GM11168 (cell line): ENCODE data around the gene CTRB1.

Source experiments
- in situ Hi-C: fragments of 300-500 bp; cut with MboI; formaldehyde crosslinking; loops from one replicate; pipeline ENCODE4 v1.12.0; 2022; ENCODE audit warnings: low sequenced_read_pairs; ENCODE audit not compliant: unreplicated experiment

The CTRB1 gene

DNA sequence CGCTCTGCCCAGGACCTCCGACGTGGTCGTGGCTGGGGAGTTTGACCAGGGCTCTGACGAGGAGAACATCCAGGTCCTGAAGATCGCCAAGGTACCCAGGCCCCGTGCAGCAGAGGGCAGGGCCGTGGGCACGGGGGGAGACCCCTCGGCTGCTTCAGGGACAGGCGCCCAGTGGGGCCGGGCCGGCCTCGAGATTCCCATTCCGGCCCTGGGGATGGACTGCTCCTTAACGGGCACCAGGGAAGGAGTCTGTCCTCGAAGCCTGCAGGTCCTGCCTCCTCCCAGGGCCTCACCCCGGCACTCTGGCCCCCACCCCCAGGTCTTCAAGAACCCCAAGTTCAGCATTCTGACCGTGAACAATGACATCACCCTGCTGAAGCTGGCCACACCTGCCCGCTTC, 4.3 kb downstream of the CTRB1 start:
- in situ Hi-C loops: loop anchor here (25.0 kb wide), 1 partner anchor 539 kb away; no protein-coding TSS in a partner anchor

DNA sequence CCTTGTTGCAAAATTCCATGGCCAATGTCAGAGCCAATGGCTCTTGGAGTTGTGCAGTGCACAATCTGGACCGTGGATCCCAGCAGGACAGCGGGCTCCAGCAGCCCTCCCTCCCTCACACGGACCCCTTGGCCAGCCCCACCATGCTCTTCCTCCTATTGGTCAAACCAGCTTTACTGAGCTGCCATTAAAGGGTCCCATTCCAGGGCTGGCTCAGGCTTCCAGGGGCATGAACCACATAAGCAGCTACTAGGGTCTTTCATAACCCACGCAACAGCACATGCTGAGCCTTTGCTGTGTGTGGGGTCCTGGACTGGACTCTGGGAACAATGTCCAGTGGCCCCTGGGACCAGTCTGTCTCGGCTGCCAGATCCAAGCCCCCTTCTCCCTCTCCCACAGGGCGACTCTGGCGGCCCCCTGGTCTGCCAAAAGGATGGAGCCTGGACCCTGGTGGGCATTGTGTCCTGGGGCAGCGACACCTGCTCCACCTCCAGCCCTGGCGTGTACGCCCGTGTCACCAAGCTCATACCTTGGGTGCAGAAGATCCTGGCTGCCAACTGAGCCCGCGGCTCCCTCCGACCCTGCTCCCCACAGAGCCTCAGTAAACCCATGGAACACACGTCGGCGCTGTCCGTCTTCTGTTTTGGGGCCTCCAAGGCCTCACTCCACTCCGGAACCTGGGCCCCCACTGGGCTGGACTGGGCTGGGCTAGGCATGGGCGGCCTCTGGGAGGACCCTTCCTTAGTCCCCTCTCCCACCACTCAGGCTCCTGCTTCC, 5.7 kb downstream of the CTRB1 start:
- in situ Hi-C loops: loop anchor here (25.0 kb wide), 1 partner anchor 538 kb away; no protein-coding TSS in a partner anchor

DNA sequence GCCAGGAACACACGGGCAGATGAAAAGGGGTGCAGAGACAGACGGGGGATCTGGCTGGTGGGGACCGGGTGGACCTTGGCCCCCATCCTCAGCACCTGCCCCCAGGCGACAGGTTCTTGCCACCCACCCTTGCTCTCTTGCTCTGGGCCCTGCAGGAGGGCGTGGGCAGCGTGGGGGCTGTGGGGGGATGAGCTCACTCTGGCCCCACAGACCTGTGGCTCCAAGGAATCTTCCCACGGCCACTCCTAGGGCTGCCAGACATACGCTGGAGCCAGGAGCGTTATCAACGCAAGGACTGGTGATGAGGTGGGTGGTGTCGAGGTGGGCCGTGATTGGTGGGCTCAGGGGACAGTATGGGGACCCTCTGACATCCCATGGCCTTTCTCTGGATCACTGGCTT, 6.3 kb downstream of the CTRB1 start:
- in situ Hi-C loops: no loop called here

DNA sequence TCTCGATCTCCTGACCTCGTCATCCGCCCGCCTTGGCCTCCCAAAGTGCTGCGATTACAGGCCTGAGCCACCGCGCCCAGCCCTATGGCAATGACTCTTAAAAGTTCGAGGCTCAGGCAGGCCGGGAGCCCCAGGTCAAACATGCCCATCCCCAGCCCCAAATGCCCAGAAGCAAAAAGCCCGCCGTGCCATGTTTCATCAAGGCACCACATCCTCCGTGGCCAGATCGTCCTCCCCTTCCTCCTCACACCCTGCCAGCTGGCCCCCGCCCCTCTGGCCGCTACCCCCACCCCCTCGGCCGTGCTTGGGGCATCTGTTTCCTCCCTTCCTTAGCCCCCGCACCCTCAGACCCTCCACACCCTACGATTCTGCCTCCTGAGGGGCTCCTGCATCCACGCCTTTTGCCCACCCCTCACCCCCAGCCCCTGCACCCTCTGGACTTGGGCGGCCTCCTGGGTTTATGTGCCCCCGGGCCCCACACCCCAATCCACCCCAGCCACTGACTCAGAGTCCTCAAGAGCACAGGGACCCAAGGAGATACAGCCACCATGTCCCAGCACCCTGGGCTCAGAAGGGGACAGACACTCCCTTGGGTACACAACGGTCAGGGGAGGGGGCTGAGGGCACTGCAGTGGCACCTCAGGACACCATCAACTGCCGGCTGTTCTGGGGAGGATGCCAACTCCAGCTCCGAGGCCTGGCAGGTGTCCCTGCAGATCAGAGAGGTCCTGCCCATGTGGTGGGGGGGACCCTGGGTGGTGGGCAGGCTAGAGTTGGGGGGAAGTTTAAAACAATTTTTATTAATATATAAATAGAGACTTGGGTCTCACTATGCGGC, 7.1 kb downstream of the CTRB1 start:
- in situ Hi-C loops: no loop called here

DNA sequence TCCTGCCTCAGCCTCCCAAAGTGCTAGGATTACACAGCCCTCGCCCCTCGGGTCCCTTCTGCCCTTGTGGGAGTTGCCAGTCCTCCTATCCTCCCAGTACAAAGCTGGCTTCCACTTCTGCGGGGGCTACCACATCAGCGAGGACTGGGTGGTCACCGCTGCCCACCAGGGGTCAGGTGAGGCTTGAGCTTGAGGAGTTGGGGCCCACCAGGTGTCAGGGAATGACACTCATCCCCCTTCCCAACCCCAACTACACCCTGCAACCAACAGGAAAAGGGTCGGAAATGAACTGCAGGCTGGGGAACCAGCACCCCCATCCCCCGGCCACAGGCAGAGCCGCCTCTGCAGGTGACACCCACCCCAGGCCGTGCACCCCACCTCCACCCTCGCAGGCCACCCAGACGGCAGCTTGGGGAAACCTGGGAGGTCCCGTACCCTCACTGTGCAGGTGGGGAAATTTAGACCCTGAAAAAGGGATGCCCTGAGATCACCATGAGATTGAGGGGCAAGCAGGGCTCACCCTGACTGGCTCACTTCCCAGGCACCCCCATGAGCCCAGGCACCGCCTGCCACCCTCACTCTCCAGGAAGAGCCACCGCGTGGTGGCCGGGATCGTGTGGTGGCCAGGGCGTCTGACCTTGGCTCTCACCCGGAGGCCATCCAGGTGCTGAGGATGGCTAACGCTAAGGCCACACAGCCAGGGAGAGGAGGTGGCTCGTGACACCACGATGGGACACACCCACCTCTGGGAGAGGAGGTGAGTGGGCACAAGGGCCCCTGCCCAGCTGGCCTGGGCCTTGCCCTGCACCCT, 8.0 kb downstream of the CTRB1 start:
- in situ Hi-C loops: no loop called here

DNA sequence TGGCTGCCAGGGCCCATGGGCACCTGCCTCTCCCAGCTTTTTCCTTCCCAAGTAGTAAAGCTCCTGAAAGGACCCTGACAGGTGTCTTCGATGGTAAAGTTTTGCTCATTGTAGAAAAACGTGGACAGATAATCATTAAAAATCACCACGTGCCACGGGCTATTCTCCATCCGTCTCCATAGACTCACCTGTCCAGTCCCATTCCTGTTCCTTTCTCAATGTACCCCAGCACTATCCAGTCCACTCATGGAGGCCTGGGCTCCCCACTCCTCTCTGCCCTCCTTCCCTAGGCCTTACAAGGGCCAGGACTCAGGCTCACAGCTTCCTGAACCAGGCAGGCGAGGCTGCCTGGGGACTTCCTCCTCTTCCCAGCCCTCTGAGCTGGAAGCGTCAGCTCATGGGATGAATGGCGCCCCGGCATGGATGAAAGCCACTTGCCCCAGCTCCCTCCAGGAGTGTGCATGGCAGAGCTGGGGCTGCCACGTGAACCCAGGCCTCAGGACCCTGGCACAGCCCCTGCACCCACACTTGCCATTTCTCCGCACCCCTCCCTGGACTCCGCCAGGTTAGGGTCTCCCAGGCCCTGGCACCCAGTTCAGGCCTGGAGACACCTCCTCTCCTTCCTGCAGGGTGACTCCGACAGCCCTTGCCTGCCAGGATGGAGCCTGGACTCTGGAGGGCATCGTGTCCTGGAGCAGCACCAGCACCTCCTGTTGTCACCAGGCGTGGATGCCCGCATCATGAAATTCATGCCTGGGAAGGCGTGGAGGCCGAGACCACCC, 8.8 kb downstream of the CTRB1 start:
- in situ Hi-C loops: no loop called here

DNA sequence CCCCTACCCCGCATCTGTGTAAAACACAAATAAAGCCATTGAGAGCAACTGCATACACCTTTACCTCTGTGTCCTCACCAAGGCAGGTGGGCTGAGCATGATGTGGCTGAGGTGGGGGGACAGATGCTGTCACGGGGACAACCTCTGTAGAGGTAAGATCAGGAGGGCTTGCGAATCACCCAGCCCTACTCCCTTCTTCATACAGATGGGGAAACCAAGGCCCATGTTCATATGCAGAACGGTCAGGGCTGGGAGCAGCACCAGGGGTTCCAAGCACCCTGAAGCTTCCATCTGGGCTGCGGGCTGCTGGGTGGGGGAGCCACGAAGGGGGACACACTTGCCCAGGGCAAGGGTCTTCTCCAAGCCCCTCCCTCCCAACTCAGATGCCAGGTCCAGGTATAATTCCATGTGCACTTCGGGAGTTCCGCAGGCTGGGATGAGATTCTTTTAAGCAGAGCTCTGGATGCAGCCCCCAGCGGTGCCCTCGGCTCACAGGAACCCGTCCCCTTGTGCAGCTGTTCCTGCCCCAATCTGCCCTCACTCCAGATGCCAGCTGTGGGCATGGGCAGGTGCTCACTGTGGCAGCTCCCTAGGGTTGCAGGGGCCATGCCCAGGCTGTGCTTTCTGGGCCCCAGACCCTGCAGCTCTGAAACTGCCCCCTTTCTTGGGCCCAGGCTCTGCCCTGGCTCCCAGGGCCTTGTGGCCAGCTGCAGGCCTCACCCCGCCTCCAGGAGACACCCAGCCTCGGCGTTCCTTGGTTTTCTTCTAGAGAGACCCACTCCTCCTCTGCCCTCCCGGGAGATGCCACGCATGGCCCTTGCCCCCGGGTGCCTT, 9.6 kb downstream of the CTRB1 start:
- in situ Hi-C loops: no loop called here

DNA sequence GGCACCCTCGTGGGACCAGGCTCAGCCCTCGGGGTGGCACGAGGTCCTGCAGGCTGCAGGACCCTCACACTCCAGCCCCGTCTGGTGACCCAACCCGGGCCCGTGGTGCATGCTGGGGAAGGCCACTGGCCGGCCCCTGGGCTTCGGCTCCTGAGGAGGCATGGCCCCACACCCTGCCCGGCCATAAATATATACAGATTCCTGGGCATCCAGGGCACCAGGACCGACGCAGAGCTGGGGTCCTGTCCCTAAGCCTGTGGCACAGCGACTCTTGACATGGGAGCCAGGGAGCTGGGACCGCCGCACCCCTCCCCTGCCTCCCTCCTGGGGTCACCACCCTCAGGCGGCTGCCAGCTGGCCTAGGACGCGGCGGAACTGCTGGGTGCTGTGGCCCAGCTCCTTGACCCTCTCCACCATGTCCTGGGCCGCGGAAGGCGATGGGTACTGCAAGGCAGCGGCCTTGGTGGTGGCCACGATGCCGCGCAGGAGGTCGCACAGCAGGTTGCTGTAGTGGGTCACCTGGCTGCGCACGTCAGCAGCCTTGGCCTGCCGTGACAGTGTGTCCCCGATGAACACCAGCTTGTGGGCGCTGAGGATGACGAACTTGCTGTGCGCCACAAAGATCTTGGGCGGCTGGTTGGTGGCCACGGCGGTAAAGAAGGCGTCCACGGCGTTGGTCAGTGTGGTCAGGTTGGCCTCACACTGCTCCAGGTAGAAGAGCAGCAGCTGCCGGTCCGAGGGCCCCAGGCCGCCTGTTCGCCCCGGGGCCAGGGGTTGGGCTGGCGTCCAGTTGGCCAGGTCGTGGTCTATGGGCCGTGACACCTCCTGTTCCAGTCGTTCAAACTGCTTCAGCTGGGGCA, 10.6 kb downstream of the CTRB1 start:
- in situ Hi-C loops: no loop called here

DNA sequence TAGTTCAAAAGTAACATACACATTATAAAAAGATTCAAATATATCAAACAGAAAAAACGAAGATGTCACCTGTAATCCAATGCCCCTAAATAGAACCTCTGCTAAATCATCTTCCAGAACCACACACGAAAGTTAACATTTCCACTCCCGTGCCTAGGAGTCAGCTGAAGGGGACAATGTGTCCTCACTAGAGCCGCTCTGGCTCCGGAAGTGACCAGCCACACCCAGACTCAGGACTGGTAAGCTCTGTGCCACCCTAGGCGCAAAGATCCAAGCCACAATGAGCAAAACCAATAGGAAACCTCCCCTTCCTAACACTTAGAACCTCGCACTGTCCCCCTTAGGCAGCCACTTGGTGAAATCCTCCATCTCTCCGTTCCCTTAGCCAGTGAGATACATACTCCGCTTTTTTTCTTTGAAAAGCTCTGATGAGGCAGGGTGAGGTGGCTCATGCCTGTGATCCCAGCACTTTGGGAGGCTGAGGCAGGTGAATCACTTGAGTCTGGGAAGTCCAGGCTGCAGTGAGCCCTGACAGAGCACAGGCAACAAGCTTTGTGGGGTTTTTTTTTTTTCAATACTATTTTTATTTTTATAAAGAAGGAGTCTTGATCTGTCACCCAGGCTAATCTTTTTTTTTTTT, 11.8 kb downstream of the CTRB1 start:
- in situ Hi-C loops: no loop called here

DNA sequence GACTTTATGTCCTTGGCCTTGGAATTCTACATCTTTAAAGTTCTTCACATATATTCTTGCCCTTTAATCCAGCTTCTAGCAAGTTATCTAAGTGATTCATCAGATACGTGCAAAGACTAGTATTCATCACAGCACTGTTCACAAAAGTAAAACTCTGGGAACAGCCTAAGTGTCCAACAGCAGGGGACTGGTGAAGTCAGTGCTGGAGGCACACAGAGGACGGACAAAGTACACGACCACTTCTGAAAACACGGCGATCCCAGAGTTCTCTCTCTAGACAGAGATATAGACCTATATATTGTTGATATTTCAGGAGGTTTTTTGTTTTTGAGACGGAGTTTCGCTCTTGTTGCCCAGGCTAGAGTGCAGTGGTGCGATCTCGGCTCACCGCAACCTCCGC, 12.8 kb downstream of the CTRB1 start:
- in situ Hi-C loops: no loop called here

DNA sequence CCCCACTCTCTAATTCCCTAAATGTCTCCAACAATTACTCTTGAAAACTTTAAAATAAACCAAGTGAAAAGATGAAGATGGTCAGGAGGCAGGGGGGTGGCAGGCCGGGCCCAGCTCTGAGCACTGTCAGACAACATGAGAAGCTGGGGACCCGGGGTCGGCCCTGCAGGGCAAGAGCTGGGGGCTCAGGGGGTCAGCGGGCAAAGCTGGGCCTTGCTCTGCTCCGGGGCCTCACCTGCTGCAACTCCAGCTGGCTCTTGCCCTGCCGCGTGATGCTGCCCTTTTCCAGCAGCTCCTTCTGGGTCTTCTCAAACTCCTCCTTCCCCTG, 14.8 kb downstream of the CTRB1 start:
- in situ Hi-C loops: no loop called here

DNA sequence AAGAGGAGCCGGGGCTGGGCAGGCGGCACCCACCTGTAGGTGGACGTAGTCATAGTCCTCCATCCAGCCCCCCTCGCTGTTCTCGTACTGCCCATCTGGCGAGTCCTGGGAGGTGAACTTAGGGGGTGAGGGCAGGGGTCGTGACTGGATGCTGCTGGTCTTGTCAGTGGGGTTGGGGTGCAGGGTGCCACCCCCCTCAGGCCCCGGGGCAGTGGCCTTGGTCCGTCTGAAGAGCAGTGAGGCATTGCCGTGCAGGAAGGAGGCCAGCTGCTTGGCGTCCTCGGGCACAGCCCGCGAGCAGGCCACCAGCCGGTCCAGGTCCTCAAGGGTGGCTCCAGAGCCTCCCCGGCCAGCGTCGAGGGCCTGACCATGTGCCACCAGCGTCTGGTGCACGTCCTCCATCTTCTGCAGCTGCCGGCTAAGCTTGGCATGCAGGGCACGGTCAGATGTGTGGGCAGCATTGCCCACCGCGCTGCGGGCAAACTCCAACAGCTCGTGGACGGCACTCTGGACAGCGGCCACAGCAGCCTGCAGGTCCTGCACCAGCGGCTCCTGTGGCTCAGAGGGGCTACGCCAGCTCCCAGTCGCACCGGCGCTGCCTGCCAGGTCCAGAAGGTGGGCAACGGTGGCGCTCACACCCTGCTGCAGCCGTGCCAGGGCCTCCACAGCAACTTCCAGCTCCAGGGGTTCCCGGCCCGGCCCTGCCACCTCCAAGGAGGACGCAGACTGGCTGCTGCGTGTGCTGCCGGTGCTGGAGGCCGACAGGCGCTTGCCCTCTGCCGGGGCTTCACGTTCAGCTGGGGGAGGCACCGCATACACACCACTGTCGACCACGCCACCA, 16.3 kb downstream of the CTRB1 start:
- in situ Hi-C loops: no loop called here

DNA sequence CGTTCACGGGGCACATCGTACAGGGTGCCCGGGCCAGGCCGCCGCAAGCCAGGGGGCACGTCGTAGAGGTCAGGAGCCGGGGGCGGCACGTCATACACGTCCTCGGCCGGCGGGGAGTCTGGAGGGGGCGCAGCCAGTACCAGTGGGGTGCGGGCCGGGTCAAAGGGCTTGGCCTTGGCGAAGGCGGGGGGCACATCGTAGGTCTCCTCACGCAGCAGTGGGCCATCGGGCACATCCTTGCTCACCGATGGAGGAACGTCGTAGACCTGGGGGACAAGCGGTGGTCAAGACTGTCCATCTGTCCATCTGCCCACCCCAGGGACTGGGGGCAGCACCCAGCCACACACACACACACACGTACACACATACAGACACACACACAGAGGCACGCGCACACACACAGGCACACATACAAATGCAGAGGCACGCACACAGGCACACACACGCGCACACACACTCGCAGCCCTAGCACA, 17.0 kb downstream of the CTRB1 start:
- in situ Hi-C loops: no loop called here

DNA sequence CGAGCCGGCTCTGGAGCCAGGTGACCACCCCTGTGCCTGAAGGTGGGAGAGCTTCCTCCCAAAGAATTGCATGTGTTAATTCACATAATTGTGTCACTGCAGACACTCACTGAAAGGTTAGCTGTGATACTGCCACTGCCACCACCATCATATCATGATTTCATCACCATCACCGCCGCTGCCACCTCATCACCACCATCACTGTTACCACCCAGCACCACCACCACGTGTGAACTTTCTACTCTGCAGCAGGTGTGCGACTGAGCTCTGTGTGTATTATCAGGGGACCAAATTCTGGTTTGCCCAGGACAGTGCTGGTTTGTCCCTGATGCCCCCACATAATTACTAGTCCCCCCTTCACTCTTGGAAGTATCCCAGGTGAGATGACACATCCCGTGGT, 17.4 kb downstream of the CTRB1 start:
- in situ Hi-C loops: no loop called here

DNA sequence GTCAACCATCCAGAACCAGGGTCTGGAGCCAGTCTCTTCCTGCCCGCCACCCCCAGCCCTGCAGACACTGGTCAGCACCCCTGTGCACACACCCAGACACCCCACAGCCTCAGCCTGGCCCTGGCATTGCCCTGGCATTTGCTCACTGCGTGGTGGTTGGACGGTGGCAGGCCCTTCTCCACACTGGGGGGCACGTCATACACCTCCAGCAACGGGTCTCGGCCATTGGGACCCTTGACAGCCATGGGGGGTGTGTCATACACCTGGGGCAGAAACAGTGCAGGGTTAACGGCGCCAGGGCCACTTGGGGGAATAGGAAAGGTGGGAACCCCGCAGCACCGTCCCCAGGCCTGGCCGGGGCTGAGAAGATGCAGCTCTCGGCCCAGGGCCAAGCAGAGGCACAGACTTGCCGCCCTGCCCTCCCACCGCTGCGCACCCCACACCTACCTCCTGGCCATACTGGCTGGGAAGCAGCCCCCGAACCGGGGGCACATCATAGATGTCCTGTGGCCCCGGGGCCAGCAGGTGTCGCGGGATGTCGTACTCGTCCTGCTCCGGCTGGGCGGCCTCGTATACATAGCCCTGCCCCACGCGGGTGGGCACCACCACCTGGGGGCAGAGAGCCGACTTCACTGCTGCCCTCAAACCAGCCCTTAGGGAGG, 18.1 kb downstream of the CTRB1 start:
- in situ Hi-C loops: no loop called here

DNA sequence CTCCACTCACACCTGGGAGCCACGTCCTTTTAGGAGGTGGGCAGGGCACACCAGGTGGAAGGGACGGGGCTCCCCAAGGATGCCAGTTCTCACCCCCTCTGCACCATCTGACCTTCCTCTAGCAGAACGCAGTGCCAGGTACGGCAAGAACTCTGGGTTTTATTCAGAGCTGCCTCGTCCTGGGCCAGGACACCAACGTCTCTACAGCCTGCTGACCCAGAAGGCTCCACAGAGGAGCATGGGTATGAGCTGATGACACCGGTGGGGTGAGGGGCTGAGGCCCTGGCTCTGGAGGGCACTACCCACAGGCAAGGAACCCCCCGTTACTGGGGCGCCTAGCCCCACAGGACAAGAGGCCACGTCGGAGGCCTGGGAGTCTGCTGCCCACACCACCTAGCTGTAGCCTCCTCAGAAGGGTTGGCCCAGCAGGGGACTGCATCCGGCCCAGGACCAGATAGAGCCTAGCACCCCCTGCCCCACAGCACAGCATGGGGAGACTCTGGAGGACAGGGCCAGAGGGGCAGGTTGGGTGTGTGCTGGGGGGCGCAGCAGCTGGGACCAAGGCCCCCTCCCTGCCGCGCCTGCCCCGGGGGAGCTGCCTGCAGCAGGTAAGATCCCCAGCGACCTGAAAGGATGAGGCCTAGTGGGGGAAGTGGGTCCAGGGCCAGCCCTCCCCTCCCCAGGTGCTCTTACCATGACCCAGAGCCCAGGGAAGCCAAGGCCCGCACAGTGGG, 18.8 kb downstream of the CTRB1 start:
- in situ Hi-C loops: no loop called here
